ENCODE measurements around the gene IL1F10.

Gene IL1F10

GRCh38 chr2:113070606-113070975 lies 2.8 kb downstream of the IL1F10 start:
- H3K36me3 ChIP-seq: no peaks in the 10 kb centered on the region
- no peak for DNase-seq
- H3K27ac ChIP-seq: no peak overlapping the region
- H3K9me3 ChIP-seq (ENCODE audit: severe bottlenecking): no peaks in the 10 kb centered on the region
- no peaks in the 10 kb centered on the region for H3K27me3 ChIP-seq (ENCODE audit: insufficient read depth, low read depth, severe bottlenecking)
- TF ChIP-seq CTCF (IDR thresholded peaks at IDR 0.05; ENCODE audit: low read depth, low read length): no peak
- H3K4me3 ChIP-seq (ENCODE audit: low read depth, low read length): no peak overlapping the region

- Histone ChIP-seq H3K9me3 (ENCODE audit: severe bottlenecking) (no peaks in the 10 kb centered on the region), H3K27ac (no peak overlapping the region), H3K4me3 (ENCODE audit: low read depth, low read length) (no peak overlapping the region), H3K36me3 (no peaks in the 10 kb centered on the region), H3K27me3 (ENCODE audit: insufficient read depth, low read depth, severe bottlenecking) (no peaks in the 10 kb centered on the region)
- DNase-seq: no peak
- TF ChIP-seq CTCF (IDR thresholded peaks at IDR 0.05; ENCODE audit: low read depth, low read length): no peak
These were observed 4.8 kb downstream of the IL1F10 start for GRCh38 chr2:113072584-113072983.

- no peaks in the 10 kb centered on the region for H3K27me3 ChIP-seq (ENCODE audit: insufficient read depth, low read depth, severe bottlenecking)
- H3K9me3 ChIP-seq (ENCODE audit: severe bottlenecking): no peaks in the 10 kb centered on the region
- DNase-seq: no peak
- no peak for TF ChIP-seq CTCF (IDR thresholded peaks at IDR 0.05; ENCODE audit: low read depth, low read length)
- no peaks in the 10 kb centered on the region for H3K36me3 ChIP-seq
- H3K4me3 ChIP-seq (ENCODE audit: low read depth, low read length): no peak overlapping the region
- H3K27ac ChIP-seq: no peak overlapping the region
These were observed 5.6 kb downstream of the IL1F10 start for GRCh38 chr2:113073325-113073834.

- DNase-seq: no peak
- Histone ChIP-seq H3K4me3 (ENCODE audit: low read depth, low read length) (no peak overlapping the region), H3K9me3 (ENCODE audit: severe bottlenecking) (no peaks in the 10 kb centered on the region), H3K27ac (no peak overlapping the region), H3K27me3 (ENCODE audit: insufficient read depth, low read depth, severe bottlenecking) (no peaks in the 10 kb centered on the region), H3K36me3 (no peaks in the 10 kb centered on the region)
- no peak for TF ChIP-seq CTCF (IDR thresholded peaks at IDR 0.05; ENCODE audit: low read depth, low read length)
These were observed 7.3 kb downstream of the IL1F10 start for GRCh38 chr2:113075030-113075429.

- no peaks in the 10 kb centered on the region for H3K36me3 ChIP-seq
- H3K27me3 ChIP-seq (ENCODE audit: insufficient read depth, low read depth, severe bottlenecking): no peaks in the 10 kb centered on the region
- DNase-seq: no peak
- no peaks in the 10 kb centered on the region for H3K9me3 ChIP-seq (ENCODE audit: severe bottlenecking)
- TF ChIP-seq CTCF (IDR thresholded peaks at IDR 0.05; ENCODE audit: low read depth, low read length): no peak
- no peak overlapping the region for H3K4me3 ChIP-seq (ENCODE audit: low read depth, low read length)
- no peak overlapping the region for H3K27ac ChIP-seq
These were observed 7.8 kb downstream of the IL1F10 start for GRCh38 chr2:113075600-113075999.

- no peak for TF ChIP-seq CTCF (IDR thresholded peaks at IDR 0.05; ENCODE audit: low read depth, low read length)
These were observed 9.3 kb downstream of the IL1F10 start for GRCh38 chr2:113076954-113077669.

More at GRCh38 chr2:113076954-113077669, 9.3 kb downstream of the IL1F10 start:
- DNase-seq: no peak
- Histone ChIP-seq H3K9me3 (ENCODE audit: severe bottlenecking) (no peaks in the 10 kb centered on the region), H3K4me3 (ENCODE audit: low read depth, low read length) (no peak overlapping the region), H3K27ac (no peak overlapping the region), H3K36me3 (no peaks in the 10 kb centered on the region), H3K27me3 (ENCODE audit: insufficient read depth, low read depth, severe bottlenecking) (no peaks in the 10 kb centered on the region)

Measured in WERI-Rb-1 (cell line).